Neutrophil (primary cell): ENCODE data around the gene SEC22B.
"Not testable (repeated sequence)": the region's sequence is repeated elsewhere in the genome, so short reads cannot be mapped to it uniquely, and the experiment has no call there.

ENCODE experiments used
- H3K27ac ChIP-seq: fragments of 200-600 bp; sonication (generic); 2 replicates; pipeline ENCODE4 v1.5.1; 2016; ENCODE audit warnings: mild to moderate bottlenecking, moderate library complexity
- H3K27me3 ChIP-seq: fragments of 200-600 bp; sonication (generic); 2 replicates; pipeline ENCODE4 v1.6.0; 2016; ENCODE audit warnings: mild to moderate bottlenecking
- H3K36me3 ChIP-seq: fragments of 200-600 bp; sonication (generic); 2 replicates; pipeline ENCODE4 v1.5.1; 2017
- H3K4me1 ChIP-seq, 2 experiments: fragments of 200-600 bp in 1 of 2; sonication (generic) in 1 of 2; 1 replicate in 1 of 2; 2 replicates in 1 of 2; pipeline versions ENCODE4 v1.5.1 to v1.6.1; 2013 to 2016; ENCODE audit warnings: low read depth in 1 of 2, low read length in 1 of 2, mild to moderate bottlenecking in 1 of 2, moderate library complexity in 1 of 2; ENCODE audit not compliant: control insufficient read depth in 1 of 2, insufficient read depth in 1 of 2
- H3K4me3 ChIP-seq, 2 experiments: fragments of 200-600 bp in 1 of 2; sonication (generic) in 1 of 2; 1 replicate in 1 of 2; 2 replicates in 1 of 2; pipeline ENCODE4 v1.5.1; 2013 to 2016; ENCODE audit warnings: low read depth in 1 of 2, low read length in 1 of 2, mild to moderate bottlenecking in 1 of 2, moderate library complexity in 1 of 2
- H3K9me3 ChIP-seq: fragments of 200-600 bp; sonication (generic); 2 replicates; pipeline ENCODE4 v1.5.1; 2016

The SEC22B gene

GRCh38 chr1:120116094-120116493 lies 60.2 kb downstream of the SEC22B start:
- not testable (repeated sequence) for H3K9me3 ChIP-seq, H3K27ac ChIP-seq, H3K4me3 ChIP-seq, H3K36me3 ChIP-seq, H3K4me1 ChIP-seq, H3K27me3 ChIP-seq

GRCh38 chr1:120113134-120113533 lies 63.2 kb downstream of the SEC22B start:
- not testable (repeated sequence) for H3K27me3 ChIP-seq, H3K4me3 ChIP-seq, H3K27ac ChIP-seq, H3K4me1 ChIP-seq, H3K9me3 ChIP-seq, H3K36me3 ChIP-seq

GRCh38 chr1:120112212-120112611 lies 64.1 kb downstream of the SEC22B start:
- H3K4me3 ChIP-seq, H3K4me1 ChIP-seq, H3K27ac ChIP-seq, H3K27me3 ChIP-seq, H3K36me3 ChIP-seq, H3K9me3 ChIP-seq: not testable (repeated sequence)

- H3K9me3 ChIP-seq, H3K4me3 ChIP-seq, H3K27me3 ChIP-seq, H3K27ac ChIP-seq, H3K4me1 ChIP-seq, H3K36me3 ChIP-seq: not testable (repeated sequence)
Measured at GRCh38 chr1:120111771-120112170, 64.5 kb downstream of the SEC22B start.

GRCh38 chr1:120111008-120111407 lies 65.3 kb downstream of the SEC22B start:
- H3K4me1 ChIP-seq, H3K27me3 ChIP-seq, H3K9me3 ChIP-seq, H3K4me3 ChIP-seq, H3K36me3 ChIP-seq, H3K27ac ChIP-seq: not testable (repeated sequence)

GRCh38 chr1:120109656-120110055 lies 66.7 kb downstream of the SEC22B start:
- not testable (repeated sequence) for H3K4me3 ChIP-seq, H3K27me3 ChIP-seq, H3K27ac ChIP-seq, H3K36me3 ChIP-seq, H3K9me3 ChIP-seq
- peaks cover 11 to 12% of the 10 kb centered on the region in 2 experiments for H3K4me1 ChIP-seq

GRCh38 chr1:120109180-120109579 lies 67.1 kb downstream of the SEC22B start:
- H3K27ac ChIP-seq = not testable (repeated sequence)

GRCh38 chr1:120105288-120105687 lies 71.0 kb downstream of the SEC22B start:
- H3K9me3 ChIP-seq, H3K36me3 ChIP-seq, H3K4me3 ChIP-seq, H3K27me3 ChIP-seq: not testable (repeated sequence)
- Histone ChIP-seq H3K27ac (peak overlapping the region; percentile 57), H3K4me1 (peaks cover 15 to 28% of the 10 kb centered on the region in 2 experiments)

More at GRCh38 chr1:120109180-120109579, 67.1 kb downstream of the SEC22B start:
- H3K4me3 ChIP-seq, H3K9me3 ChIP-seq, H3K36me3 ChIP-seq, H3K27me3 ChIP-seq: not testable (repeated sequence)
- H3K4me1 ChIP-seq = peaks cover 14 to 17% of the 10 kb centered on the region in 2 experiments

- H3K27me3 ChIP-seq, H3K4me3 ChIP-seq, H3K9me3 ChIP-seq, H3K36me3 ChIP-seq: not testable (repeated sequence)
- H3K4me1 ChIP-seq = peaks cover 15 to 34% of the 10 kb centered on the region in 2 experiments
- H3K27ac ChIP-seq = peak overlapping the region; percentile 57
Measured at GRCh38 chr1:120103768-120104167, 72.6 kb downstream of the SEC22B start.

GRCh38 chr1:120101593-120101992 lies 74.7 kb downstream of the SEC22B start:
- H3K27me3 ChIP-seq, H3K9me3 ChIP-seq, H3K4me3 ChIP-seq, H3K27ac ChIP-seq, H3K36me3 ChIP-seq: not testable (repeated sequence)
- peaks cover 15 to 34% of the 10 kb centered on the region in 2 experiments for H3K4me1 ChIP-seq
